ENCODE data around the gene ZGLP1.
"Not testable (repeated sequence)": the region's sequence is repeated elsewhere in the genome, so short reads cannot be mapped to it uniquely, and the experiment has no call there.

The ZGLP1 gene

GRCh38 chr19:10309423-10309822 lies at the start of gene ZGLP1:
Gene ZGLP1 (minus strand): TSS chr19:10309815.
- no peak for DNase-seq

- DNase-seq, result no peak
These were observed 46.8 kb upstream of the ZGLP1 start for GRCh38 chr19:10356431-10356830.

- peak; percentile 50 for DNase-seq
These were observed 44.3 kb upstream of the ZGLP1 start for GRCh38 chr19:10353793-10354391.

DNA sequence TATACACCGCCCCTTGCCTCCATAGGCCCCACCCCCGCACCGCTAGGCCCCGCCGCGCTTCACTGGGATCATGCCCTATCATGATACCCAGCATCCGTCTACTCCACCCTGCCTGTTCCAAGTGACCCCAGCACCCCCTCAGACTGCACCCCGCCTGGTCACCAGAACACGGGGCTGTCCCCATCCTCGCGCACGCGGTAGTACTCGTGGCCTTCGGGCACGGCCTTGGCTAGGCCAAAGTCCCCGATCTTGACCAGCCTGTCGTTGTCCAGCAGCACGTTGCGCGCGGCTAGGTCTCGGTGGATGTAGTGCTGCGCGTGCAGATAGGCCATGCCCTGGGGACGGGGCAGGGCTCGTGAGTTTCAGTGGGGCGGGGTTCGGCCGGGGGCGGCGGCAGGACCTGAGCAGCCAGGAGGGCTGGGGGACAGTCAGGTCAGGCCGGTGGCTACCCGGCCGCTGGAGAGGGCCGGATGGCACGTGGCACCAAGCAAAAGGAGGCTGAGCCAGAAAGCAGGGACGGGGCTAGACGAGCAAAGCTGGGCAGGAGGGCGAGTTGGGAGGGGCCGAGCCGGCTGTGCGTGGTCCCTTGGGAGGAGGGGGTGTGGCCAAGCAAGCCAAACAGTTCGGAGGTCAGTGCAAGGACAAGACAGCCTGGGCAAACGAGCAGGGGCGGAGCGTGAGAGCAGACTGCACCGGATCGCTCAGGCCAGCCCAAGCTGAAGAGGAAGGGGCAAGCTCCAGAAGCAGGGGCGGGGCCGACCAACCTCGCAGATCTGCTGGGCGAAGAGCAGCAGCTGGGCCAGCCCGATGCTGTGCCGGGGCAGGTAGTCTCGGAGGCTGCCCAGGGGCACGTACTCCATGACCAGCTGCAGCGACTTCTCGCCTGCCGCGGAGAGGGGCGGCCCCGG lies 43.4 kb upstream of the ZGLP1 start:
- no peak for DNase-seq

GRCh38 chr19:10346509-10346908 lies 36.9 kb upstream of the ZGLP1 start:
- DNase-seq, result no peak

DNA sequence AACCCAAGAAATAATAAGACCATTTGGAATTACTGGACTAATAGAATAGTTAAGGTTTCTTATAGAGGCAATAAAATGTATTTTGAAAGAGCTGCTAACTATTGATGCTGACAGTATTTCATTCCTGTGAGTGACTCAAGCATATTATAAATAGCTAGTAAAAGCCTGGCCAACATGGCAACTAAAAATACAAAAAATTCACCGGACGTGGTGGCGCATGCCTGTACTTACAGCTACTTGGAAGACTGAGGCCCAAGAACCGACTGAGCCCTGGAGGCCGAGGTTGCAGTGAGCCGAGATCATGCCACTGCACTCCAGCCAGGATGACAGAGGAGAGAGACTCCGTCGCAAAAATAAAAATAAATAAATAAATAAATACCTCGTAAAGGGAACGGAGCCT lies 35.2 kb upstream of the ZGLP1 start:
- DNase-seq, result no peak

- no peak for DNase-seq
These were observed 33.9 kb upstream of the ZGLP1 start for GRCh38 chr19:10343495-10343894.

- DNase-seq, result no peak
These were observed 30.4 kb upstream of the ZGLP1 start for GRCh38 chr19:10339977-10340376.

DNA sequence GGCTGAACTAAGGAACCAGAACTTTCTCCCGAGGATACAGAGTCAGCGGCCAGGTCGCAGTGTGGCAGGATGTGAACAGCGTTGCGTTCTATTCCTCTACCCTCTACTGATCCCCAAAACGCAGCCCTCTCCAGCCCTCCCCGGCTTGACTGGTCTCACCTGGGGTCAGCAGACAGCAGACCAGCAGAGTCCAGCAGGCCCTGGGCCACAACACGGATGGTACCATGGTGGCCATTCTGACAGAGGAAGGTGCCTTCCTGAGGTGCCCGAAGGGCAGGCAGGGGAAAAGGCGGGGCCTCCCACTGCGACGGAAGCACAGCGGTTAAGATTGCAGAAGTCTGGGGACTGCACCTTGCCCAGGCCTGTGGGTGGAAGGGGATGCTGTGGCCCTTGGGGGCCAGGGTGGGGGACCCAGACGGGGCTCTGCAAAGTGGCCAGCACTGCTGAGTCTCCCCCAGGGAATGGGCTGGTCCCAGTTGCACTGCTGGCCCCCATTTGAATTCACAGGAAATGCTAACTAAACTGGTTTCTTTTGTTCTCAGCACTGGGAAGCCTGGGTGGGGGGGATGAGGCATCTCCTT lies 29.9 kb upstream of the ZGLP1 start, which contains the start of gene ICAM3:
Gene ICAM3 (minus strand): TSS at position 245 of the 581 bp plus-strand sequence. CDS start 10 bp downstream, at position 235.
- peak; percentile 65 for DNase-seq

GRCh38 chr19:10338940-10339339 lies 29.3 kb upstream of the ZGLP1 start:
- no peak for DNase-seq

- DNase-seq, result not testable (repeated sequence)
These were observed 27.1 kb upstream of the ZGLP1 start for GRCh38 chr19:10336725-10337124.

GRCh38 chr19:10335352-10335985 lies 25.9 kb upstream of the ZGLP1 start:
- no peak for DNase-seq

DNA sequence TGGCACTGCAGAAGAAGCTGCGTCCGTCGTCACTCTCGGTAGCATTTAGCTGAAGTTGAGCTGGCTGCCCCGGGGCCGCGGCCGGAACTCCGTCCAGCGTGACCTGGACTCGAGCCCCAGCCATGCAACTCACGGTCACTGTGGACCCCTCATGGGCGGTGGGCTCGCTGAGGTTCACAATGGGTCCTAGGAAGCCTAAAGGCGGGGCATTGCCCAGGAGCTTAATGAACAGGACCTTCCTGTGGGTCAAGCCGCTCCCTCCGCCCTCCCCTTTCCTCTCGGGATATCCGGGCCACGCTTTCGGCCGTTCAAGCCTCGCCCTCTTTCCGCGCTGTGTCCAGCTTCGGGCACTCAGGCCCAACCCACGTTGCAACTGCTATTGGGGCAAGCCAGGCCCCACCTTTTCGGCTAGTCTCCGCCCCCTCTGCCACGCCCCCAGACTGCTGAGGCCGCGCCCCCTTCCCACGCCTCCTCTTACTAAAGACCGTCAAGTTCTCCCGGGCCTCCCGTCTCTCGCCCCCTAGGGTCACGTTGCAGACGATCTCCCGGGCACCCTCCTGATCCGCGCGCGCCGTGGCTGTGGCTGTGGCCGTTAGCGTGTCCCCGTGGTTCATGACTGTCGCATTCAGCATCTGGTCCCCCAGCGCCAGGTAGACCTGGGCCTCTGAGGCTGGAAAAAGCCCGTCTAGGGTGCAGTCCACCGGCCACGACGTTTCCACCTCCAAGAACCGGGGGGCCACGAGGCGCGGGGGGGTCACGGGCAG lies 25.2 kb upstream of the ZGLP1 start:
- peak; percentile 41 for DNase-seq

DNA sequence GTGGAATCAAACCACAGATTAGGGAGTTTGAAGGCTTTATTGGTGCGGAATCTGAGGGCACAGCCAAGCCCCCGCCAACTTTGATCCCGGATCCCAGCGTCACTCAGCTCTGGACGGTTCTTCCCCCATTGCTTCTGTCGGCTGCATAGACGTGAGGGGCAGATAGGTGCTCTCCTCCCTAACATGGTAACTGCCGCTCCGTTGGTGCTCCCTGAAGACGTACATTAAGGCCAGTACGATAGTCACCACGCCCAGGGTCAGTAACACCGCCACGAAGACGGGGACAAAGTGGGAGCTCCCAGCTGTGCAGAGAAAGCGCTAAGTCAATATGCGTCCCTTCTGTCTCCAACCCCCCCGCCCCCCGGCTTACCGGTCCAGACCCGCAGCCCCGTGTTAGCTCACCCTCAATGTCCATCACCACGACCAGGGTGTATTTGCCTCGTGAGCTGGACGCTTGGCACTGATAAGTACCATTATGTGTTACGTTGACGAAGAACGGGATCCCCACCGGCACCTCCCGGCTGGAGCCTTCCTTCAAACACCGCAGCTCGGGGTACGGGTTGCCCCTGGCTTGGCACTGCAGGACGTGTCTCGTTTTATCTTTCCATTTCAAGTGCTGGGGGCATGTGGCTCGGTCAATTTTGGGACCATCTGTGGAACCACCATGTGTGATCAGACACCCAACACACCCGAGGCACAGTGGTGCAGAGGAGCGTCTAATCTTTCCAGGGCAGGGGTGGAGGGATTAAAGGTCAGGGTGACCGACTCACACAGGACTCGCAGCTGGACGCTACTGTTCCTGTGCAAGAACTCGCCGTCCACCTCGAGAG lies 24.4 kb upstream of the ZGLP1 start:
- DNase-seq, result no peak

DNA sequence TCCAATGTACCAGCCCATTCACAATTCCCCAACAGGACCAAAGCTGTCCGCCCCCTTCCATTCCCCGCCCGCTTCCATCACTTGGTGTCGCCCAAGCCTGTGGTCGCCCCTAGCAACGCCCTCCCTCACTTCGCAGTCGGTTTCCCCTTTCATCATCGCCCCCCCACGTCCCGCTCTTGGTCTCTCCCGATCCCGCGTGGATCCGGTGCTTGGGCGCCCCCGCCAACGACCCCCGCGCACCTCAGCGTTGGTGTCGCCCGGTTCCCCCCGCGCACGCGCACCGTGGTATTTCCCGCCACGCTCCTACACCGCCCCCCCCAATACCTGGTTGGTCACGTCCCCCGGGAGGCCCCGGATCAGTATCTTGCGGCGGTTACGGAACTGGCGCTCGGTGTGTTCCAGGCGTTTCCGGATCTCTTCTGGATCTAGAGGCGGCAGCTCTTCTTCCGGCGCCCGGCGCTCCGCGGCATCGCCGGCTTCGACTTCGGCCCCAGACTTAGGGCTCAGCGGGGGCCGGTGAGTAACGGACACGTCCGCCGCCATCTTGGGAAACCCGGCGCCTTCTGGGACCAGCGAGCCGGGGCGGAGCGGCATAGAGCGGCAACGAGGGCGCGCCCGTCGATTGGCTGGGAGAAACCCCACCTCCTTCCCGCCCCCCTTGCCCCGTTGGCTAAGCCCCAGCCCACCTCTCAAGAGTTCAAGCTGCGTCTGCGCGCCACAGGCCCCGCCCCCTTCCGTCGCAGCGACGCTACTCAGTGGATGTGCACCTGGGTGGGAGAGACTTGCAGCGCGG lies 23.5 kb upstream of the ZGLP1 start, which contains the start of gene RAVER1:
Gene RAVER1 (minus strand): TSS at position 565 of the 793 bp plus-strand sequence. CDS start 22 bp downstream, at position 543.
- DNase-seq, result peak; percentile 97

- DNase-seq, result no peak
These were observed 22.7 kb upstream of the ZGLP1 start for GRCh38 chr19:10332158-10332964.

- no peak for DNase-seq
These were observed 19.9 kb upstream of the ZGLP1 start for GRCh38 chr19:10329555-10329954.

GRCh38 chr19:10328558-10329429 lies 19.2 kb upstream of the ZGLP1 start:
- no peak for DNase-seq

DNA sequence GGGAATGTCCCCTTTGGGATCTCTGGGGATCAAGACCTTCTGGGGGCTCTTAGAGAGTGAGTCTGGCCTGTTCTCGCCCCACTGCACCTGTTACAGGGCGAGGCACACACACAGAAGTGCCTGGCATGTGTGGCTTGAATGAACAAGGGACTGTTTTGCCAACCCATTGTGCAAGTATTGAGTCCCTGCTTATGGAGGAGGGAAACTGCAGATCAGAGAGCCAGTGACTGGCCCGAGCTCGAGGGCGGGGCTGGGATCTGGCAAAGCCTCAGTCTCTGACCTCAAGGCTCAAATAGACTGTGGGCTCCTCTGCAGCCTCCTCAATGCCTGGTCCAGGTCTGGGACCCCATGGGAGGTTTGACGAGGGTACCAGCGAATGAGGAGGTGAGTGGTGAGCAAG lies 18.2 kb upstream of the ZGLP1 start:
- no peak for DNase-seq

Data from activated T-cell treated with anti-CD3 and anti-CD28 coated beads, Interleukin-2, amount 50 U/mL, for 1 hour (primary cell).